Activated CD4-positive, alpha-beta T cell treated with anti-CD3 and anti-CD28 coated beads, Interleukin-2, amount 10 ng/mL, durations not matched to agents 24 days and 14 days (primary cell): Measurements from ENCODE around the gene NLGN4X. TPM values are rescaled to one million over a fixed set of nuclear protein-coding genes. Genes with fewer than 3 reads are reported as not detected.

ENCODE experiments used
- DNase-seq: peaks from one replicate; pipeline ENCODE4 v3.0.0; 2022
- H3K27ac Mint-ChIP-seq: one replicate; pipeline ENCODE4 v1.8.0; 2022; ENCODE audit warnings: mild to moderate bottlenecking, mixed read lengths
- H3K27me3 Mint-ChIP-seq: one replicate; pipeline ENCODE4 v1.8.0; 2022; ENCODE audit warnings: mixed read lengths
- H3K36me3 Mint-ChIP-seq: one replicate; pipeline ENCODE4 v1.8.0; 2022; ENCODE audit warnings: low read depth, mild to moderate bottlenecking, mixed read lengths
- H3K4me1 Mint-ChIP-seq: one replicate; pipeline ENCODE4 v1.8.0; 2021; ENCODE audit warnings: mixed read lengths
- H3K4me3 Mint-ChIP-seq: one replicate; pipeline ENCODE4 v1.8.0; 2022; ENCODE audit warnings: mild to moderate bottlenecking, moderate library complexity, mixed read lengths
- H3K9me3 Mint-ChIP-seq: one replicate; pipeline ENCODE4 v1.8.0; 2021; ENCODE audit warnings: mixed read lengths
- intact Hi-C: fragments of 100-400 bp; cut with micrococcal nuclease; formaldehyde crosslinking; loops from one replicate; pipeline ENCODE4 v1.15.1; 2023
- total RNA-seq: library from RNA; stranded (reverse); gene quantifications from 2 replicates; pipeline ENCODE4 v1.2.3, GENCODE V29; 2022

The NLGN4X gene
- not detected in 2 replicates for total RNA-seq

DNA sequence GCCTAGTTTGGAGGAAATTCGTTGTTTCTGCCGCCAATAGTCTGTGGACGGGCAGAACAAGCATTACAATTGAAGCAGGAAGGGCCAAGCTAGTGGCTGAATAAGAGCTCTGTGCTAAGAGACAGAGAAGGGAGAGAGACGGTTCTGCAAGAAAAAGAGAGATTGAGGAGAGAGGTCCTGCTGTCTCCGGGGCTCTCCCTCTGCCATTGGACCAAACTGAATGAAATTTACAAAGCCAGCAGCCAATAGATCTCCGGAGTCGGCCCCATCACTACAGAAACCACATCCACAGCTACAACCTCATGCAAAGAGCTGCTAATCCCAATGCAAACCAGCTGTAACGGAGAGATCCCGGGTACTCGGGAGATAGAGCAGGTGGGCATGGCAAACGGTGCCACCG lies at the start of gene NLGN4X:
NLGN4X (minus strand) TSS at position 148 of the 400 bp plus-strand sequence. CDS start 77,401 bp downstream, outside the sequence.
- Mint-ChIP-seq H3K27ac (no peak within 1 kb of the TSS), H3K36me3 (no peaks in the 10 kb centered on the region), H3K27me3 (peaks cover 25% of the 10 kb centered on the region), H3K4me1 (no peaks in the 10 kb centered on the region), H3K9me3 (no peaks in the 10 kb centered on the region), H3K4me3 (no peak within 1 kb of the TSS)
- no peak for DNase-seq
- intact Hi-C loops, result no loop called here

DNA sequence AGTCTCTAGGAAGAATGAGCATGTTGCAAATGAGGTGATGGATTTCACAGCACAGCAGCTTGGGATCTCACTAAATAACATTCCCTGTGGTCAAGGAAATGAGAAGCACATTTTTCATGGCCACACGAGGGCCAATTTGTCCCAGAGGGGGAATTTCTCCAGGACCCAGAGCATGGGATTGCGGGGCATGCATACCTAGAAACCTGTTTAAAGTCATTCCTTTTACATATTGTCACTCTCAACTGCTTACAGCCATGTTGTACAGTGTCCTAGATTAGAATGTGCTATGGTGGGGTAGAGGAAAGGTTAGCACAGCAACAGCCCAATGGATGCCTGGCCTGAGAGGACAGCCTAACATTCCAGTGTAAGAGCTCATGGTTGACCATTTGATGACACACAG lies 37.4 kb upstream of the NLGN4X start:
- H3K27ac Mint-ChIP-seq, result no peak overlapping the region
- intact Hi-C loops, result no loop called here
- H3K9me3 Mint-ChIP-seq, result no peaks in the 10 kb centered on the region
- no peaks in the 10 kb centered on the region for H3K4me1 Mint-ChIP-seq
- H3K27me3 Mint-ChIP-seq, result no peaks in the 10 kb centered on the region
- H3K4me3 Mint-ChIP-seq, result no peak overlapping the region
- no peaks in the 10 kb centered on the region for H3K36me3 Mint-ChIP-seq
- DNase-seq, result no peak

DNA sequence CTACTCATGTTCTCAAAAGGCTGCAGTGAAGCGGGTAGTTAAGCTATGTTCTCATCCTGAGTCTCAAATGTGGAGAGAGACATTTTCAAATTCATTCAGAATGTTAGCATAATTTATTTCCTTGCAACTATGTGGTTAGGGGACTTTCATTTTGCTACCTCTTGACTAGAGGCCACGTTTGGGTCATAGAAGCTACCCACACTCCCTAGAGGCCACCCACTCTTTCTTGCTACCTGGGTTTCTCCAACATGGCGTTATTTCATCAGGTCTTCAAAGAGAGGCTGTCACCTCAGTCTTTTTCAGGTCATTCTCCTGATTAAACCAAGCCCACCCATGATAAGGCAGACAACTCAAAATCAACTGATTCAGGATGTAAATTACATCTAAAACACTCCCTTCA lies 34.3 kb upstream of the NLGN4X start:
- Mint-ChIP-seq H3K4me1 (no peaks in the 10 kb centered on the region), H3K9me3 (no peaks in the 10 kb centered on the region), H3K36me3 (no peaks in the 10 kb centered on the region), H3K27me3 (no peaks in the 10 kb centered on the region), H3K4me3 (no peak overlapping the region), H3K27ac (no peak overlapping the region)
- intact Hi-C loops, result no loop called here
- no peak for DNase-seq

DNA sequence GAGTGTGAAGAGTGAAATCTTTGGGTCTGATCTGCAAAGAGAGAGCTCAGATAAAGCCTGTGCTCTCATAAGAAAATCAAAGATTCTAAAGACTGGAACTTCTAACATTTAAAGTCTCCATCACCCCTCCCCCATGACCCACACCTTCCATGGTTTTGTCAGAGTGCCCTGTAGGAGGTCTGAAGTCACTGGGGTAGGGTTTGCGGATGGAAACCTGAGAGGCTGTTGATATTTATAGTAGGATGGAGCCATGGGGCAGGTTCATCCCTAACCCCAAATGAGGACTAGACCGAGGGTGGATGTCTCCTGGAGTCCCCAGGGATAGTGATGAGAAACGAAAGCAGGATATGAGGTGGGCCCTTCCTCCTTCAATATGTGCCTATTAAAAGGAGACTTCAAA lies 28.4 kb upstream of the NLGN4X start:
- intact Hi-C loops, result no loop called here
- no peak for DNase-seq
- no peaks in the 10 kb centered on the region for H3K36me3 Mint-ChIP-seq
- H3K4me3 Mint-ChIP-seq, result no peak overlapping the region
- H3K4me1 Mint-ChIP-seq, result no peaks in the 10 kb centered on the region
- no peak overlapping the region for H3K27ac Mint-ChIP-seq
- no peaks in the 10 kb centered on the region for H3K27me3 Mint-ChIP-seq
- H3K9me3 Mint-ChIP-seq, result no peaks in the 10 kb centered on the region

DNA sequence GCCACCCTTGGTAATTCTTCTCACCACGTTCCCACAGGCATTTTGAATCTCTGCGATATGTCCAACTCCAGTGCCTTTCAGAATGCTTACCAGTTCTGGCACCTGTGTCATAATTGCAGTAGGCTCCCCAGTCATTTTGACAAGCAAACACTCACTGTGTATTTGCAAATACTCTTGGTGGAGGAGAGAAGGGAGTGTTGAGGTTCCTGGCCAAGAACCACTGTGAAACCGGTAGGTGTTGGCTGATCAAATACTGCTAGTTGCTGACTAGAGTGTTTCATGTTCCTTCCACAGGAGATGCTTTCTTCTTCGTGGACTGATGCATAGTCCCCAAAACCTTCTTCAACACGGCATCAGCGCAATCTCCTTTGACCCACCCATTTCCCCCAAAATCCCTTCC lies 16.0 kb upstream of the NLGN4X start:
- intact Hi-C loops, result no loop called here
- no peaks in the 10 kb centered on the region for H3K4me1 Mint-ChIP-seq
- H3K9me3 Mint-ChIP-seq, result no peaks in the 10 kb centered on the region
- H3K4me3 Mint-ChIP-seq, result no peak overlapping the region
- no peaks in the 10 kb centered on the region for H3K36me3 Mint-ChIP-seq
- no peak for DNase-seq
- H3K27me3 Mint-ChIP-seq, result no peaks in the 10 kb centered on the region
- no peak overlapping the region for H3K27ac Mint-ChIP-seq

DNA sequence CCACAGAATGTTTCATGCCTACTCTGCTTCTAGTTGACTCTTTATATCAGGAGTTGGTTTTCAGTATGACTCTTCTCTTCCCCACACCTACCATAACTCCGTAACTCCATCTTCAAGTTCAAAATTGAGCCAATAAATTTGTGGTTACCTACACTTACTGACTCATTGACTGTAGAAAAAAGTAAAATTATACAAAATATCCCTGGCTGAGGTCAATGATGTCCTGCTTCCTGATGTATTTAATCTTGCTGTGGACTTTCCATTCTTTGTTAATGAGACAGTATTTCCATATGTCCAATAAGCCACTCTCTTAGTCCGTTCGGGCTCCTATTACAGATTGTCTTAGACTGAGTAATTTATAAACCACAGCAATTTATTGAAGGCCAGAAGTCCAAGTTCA lies 9.9 kb upstream of the NLGN4X start:
- H3K9me3 Mint-ChIP-seq, result no peaks in the 10 kb centered on the region
- no peaks in the 10 kb centered on the region for H3K4me1 Mint-ChIP-seq
- H3K27me3 Mint-ChIP-seq, result no peaks in the 10 kb centered on the region
- no peak overlapping the region for H3K4me3 Mint-ChIP-seq
- DNase-seq, result no peak
- intact Hi-C loops, result no loop called here
- no peaks in the 10 kb centered on the region for H3K36me3 Mint-ChIP-seq
- H3K27ac Mint-ChIP-seq, result no peak overlapping the region

DNA sequence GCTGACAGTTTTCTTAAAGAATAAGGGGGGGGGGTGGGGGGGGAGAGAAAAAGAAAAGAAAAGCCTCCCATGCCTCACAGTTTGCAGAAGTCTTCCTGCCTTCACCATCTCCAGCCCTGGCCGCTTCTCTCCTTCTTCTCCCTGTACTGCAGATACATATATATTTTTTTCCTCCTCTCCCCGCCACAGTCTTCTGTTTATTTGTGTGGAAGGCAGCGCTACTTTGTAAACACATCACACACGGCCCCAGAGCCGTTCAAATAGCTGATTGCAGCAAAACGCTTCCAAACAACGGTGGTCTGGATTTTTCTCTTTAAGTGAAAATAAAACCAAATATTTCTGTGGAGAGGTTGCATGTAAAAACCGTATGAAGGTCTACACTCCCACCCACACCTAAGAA lies 732 bp downstream of the NLGN4X start:
- intact Hi-C loops, result no loop called here

GRCh38 chrX:6227453-6227835 lies 1.2 kb downstream of the NLGN4X start:
- no peak overlapping the region for H3K27ac Mint-ChIP-seq
- DNase-seq, result no peak
- H3K4me1 Mint-ChIP-seq, result no peaks in the 10 kb centered on the region
- H3K27me3 Mint-ChIP-seq, result peaks cover 25% of the 10 kb centered on the region
- H3K9me3 Mint-ChIP-seq, result no peaks in the 10 kb centered on the region
- H3K4me3 Mint-ChIP-seq, result no peak overlapping the region
- intact Hi-C loops, result no loop called here
- no peaks in the 10 kb centered on the region for H3K36me3 Mint-ChIP-seq

More for the DNA sequence above, 732 bp downstream of the NLGN4X start:
- Mint-ChIP-seq H3K27ac (no peak overlapping the region), H3K4me3 (no peak overlapping the region), H3K27me3 (peaks cover 25% of the 10 kb centered on the region), H3K36me3 (no peaks in the 10 kb centered on the region), H3K9me3 (no peaks in the 10 kb centered on the region), H3K4me1 (no peaks in the 10 kb centered on the region)
- DNase-seq, result no peak

DNA sequence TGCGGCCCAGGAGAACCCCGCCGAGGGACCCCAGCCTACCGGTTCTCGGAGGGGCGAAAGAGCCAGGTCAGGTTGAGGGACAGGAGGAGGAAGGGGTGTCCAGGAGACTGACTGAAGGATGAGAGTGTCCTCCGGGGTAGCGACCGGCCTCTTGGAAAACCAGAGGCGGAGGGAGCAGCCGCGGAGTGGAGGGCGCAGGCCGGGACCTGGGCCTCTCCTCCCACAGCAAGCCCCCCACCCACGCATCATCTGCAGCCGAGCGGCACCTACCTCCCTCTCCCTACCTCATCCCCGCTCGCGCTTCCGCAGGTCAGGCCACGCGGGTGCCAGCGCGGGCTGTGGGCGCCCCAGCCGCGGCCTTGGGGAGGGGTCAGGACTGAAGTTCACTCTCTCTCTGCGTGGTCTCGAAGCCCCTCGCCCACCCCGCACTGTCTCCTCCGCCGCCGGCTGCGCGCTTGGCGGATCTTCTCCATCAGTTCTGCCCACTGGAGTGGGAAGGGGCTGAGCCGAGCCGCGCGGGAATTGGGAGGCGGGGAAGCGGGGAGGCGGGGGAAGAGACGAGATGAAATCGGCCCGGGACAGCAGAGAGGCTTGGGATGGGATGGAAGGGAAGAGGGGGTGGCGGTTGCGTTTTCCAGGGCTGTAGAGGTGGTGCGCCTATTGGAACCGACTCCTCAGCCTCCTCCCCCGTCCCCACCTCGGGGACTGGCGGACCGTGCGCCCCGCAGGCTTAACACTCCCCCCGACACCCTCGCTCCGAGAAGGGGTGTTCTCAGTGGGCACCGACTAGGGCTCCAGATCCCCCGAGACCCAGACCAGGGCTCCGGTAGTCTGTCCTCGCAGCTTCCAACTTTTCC lies 1.8 kb downstream of the NLGN4X start:
- intact Hi-C loops, result no loop called here
- no peak overlapping the region for H3K27ac Mint-ChIP-seq
- H3K4me1 Mint-ChIP-seq, result no peaks in the 10 kb centered on the region
- DNase-seq, result no peak
- peaks cover 25% of the 10 kb centered on the region for H3K27me3 Mint-ChIP-seq
- H3K36me3 Mint-ChIP-seq, result no peaks in the 10 kb centered on the region
- H3K9me3 Mint-ChIP-seq, result no peaks in the 10 kb centered on the region
- no peak overlapping the region for H3K4me3 Mint-ChIP-seq

DNA sequence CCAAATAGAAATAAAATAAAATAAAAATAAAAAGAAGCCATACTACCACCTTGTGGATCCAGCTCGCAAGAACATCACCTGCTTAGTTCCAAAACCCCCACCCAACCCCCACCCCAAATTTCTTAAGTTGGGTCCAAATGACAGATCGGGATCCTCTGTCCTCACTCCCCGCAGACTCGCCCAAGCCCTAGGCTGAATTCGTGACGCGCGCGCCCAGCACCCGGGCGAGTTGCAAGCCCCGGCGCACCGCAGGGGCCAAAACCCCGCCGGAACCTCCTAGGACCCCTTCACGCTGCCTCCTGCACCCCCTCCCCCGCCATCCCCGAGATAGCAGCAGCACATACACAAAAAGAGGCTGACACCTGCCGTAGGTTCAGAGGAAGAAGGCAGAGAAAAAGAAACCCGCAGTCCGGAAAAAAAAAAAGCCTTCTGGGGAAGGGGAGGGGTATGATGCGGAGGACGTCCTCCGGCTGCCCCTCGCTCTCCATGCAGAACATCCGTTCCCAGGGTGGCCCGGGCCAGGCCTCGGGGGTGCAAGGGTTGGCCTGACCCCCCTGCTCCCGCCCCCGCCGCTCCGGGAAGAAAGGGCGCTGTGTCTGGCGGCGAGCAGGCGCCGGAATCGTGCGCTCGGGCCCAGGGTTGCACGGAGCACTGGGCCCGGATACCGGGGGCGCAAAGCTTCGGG lies 2.6 kb downstream of the NLGN4X start:
- H3K9me3 Mint-ChIP-seq, result no peaks in the 10 kb centered on the region
- intact Hi-C loops, result no loop called here
- no peak overlapping the region for H3K4me3 Mint-ChIP-seq

DNA sequence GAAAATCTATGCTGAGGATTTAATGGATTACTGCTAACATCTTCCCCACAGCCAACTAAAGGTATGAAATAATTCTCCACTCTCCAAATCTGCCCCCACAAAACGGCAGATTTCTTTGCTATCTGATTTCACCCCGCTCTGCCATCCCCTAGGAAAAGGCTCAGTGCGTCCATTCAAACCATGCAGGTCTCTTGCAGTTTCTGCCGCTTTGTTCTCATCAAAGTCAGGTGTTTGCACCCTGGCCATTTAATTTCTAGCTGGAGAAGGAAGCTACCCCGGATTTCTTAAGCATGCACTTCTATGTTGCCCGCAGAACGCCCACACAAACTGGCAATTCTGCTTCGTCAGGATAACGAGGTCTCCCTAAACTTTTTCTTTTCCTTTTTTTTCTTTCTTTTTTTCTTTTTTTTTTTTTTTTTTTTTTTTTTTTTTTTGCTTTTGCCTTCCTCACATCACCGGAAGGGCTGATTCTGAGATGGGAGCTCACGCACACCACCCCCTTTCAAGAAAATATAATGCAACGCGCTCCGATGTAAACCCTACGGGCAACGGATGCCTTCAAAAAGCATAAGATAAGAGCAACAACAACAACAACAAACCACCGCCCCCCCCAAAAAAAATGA lies 3.3 kb downstream of the NLGN4X start:
- H3K4me3 Mint-ChIP-seq, result peak overlapping the region; percentile 10
- H3K27me3 Mint-ChIP-seq, result peaks cover 23% of the 10 kb centered on the region
- H3K9me3 Mint-ChIP-seq, result no peaks in the 10 kb centered on the region
- H3K27ac Mint-ChIP-seq, result no peak overlapping the region
- DNase-seq, result no peak
- intact Hi-C loops, result no loop called here
- no peaks in the 10 kb centered on the region for H3K4me1 Mint-ChIP-seq
- H3K36me3 Mint-ChIP-seq, result no peaks in the 10 kb centered on the region

More for the DNA sequence above, 2.6 kb downstream of the NLGN4X start:
- H3K36me3 Mint-ChIP-seq, result no peaks in the 10 kb centered on the region
- no peak overlapping the region for H3K27ac Mint-ChIP-seq
- no peaks in the 10 kb centered on the region for H3K4me1 Mint-ChIP-seq
- peaks cover 25% of the 10 kb centered on the region for H3K27me3 Mint-ChIP-seq
- DNase-seq, result no peak

DNA sequence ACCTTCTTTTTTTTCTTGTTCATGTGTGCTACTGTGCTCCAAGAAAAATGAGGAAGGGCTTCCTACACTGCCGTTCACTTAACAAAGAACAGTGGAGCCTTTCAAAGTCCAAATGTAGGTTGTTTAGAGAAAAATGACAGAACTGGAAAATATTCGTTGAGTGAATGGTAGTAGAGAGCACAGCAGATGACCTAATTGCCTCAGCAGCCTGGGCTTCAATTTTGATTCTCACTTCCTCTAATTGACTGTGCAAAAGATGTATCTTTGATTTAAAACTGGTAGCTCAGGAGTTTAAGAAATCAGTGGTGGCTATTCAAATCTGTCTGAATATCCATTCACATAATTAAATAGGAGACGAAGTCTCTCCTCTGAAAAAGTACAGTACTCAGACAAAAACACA lies 5.2 kb downstream of the NLGN4X start:
- no peak for DNase-seq
- no peak overlapping the region for H3K27ac Mint-ChIP-seq
- intact Hi-C loops, result no loop called here
- no peaks in the 10 kb centered on the region for H3K36me3 Mint-ChIP-seq
- H3K4me1 Mint-ChIP-seq, result no peaks in the 10 kb centered on the region
- H3K4me3 Mint-ChIP-seq, result no peak overlapping the region
- peaks cover 13% of the 10 kb centered on the region for H3K27me3 Mint-ChIP-seq
- H3K9me3 Mint-ChIP-seq, result no peaks in the 10 kb centered on the region

GRCh38 chrX:6210230-6210629 lies 18.4 kb downstream of the NLGN4X start:
- Mint-ChIP-seq H3K27ac (no peak overlapping the region), H3K4me3 (no peak overlapping the region), H3K4me1 (no peaks in the 10 kb centered on the region), H3K27me3 (no peaks in the 10 kb centered on the region), H3K9me3 (no peaks in the 10 kb centered on the region), H3K36me3 (no peaks in the 10 kb centered on the region)
- DNase-seq, result no peak
- intact Hi-C loops, result no loop called here

GRCh38 chrX:6203462-6204215 lies 25.0 kb downstream of the NLGN4X start:
- intact Hi-C loops, result no loop called here
- Mint-ChIP-seq H3K9me3 (no peaks in the 10 kb centered on the region), H3K27me3 (no peaks in the 10 kb centered on the region), H3K27ac (no peak overlapping the region), H3K36me3 (no peaks in the 10 kb centered on the region), H3K4me3 (no peak overlapping the region), H3K4me1 (no peaks in the 10 kb centered on the region)
- DNase-seq, result no peak
